AG09309 (cell line): ENCODE results near the gene CYB5RL.

Experiments
- DNase-seq: peaks from one replicate; pipeline ENCODE4 v3.0.0-alpha.2; 2010; ENCODE audit warnings: low read depth
- H3K4me3 ChIP-seq: 2 replicates; pipeline ENCODE4 v1.5.1; 2011; ENCODE audit warnings: mild to moderate bottlenecking, low read depth, low read length, moderate library complexity; ENCODE audit not compliant: control insufficient read depth
- CTCF ChIP-seq: IDR thresholded peaks from 2 replicates; pipeline ENCODE4 v1.5.1; 2011; ENCODE audit warnings: mild to moderate bottlenecking, low read depth, low read length, inconsistent platforms; ENCODE audit not compliant: insufficient read depth, control insufficient read depth; ENCODE audit errors: missing control alignments

CYB5RL gene

GRCh38 chr1:54156986-54157385 lies 42.8 kb downstream of the CYB5RL start:
- TF ChIP-seq CTCF: no peak
- H3K4me3 ChIP-seq: no peak overlapping the region
- no peak for DNase-seq

GRCh38 chr1:54156201-54156600 lies 43.6 kb downstream of the CYB5RL start:
- no peak overlapping the region for H3K4me3 ChIP-seq
- no peak for DNase-seq
- TF ChIP-seq CTCF: no peak

GRCh38 chr1:54153535-54154439 lies 46.0 kb downstream of the CYB5RL start:
- DNase-seq: peak; percentile 54
- TF ChIP-seq CTCF: no peak
- no peak overlapping the region for H3K4me3 ChIP-seq

GRCh38 chr1:54152696-54153095 lies 47.1 kb downstream of the CYB5RL start, which contains the start of gene CDCP2:
TSS of gene CDCP2 (minus strand) at chr1:54153000. CDS start at chr1:54152922, 78 bp downstream.
- TF ChIP-seq CTCF: no peak
- DNase-seq: no peak
- no peak within 1 kb of the TSS for H3K4me3 ChIP-seq

- no peak overlapping the region for H3K4me3 ChIP-seq
- TF ChIP-seq CTCF: no peak
- no peak for DNase-seq
Observed at GRCh38 chr1:54151013-54151412, 48.8 kb downstream of the CYB5RL start.
